Measurements from ENCODE around the gene DYNC2I2. TPM values are rescaled to one million over a fixed set of nuclear protein-coding genes. Genes with fewer than 3 reads are reported as not detected.
"Not testable (repeated sequence)": the region's sequence is repeated elsewhere in the genome, so short reads cannot be mapped to it uniquely, and the experiment has no call there.

DYNC2I2 gene
- total and polyA plus RNA-seq, 5 experiments from 2014 or later, result 2.7 to 8.3 (median 4.1) TPM

DNA sequence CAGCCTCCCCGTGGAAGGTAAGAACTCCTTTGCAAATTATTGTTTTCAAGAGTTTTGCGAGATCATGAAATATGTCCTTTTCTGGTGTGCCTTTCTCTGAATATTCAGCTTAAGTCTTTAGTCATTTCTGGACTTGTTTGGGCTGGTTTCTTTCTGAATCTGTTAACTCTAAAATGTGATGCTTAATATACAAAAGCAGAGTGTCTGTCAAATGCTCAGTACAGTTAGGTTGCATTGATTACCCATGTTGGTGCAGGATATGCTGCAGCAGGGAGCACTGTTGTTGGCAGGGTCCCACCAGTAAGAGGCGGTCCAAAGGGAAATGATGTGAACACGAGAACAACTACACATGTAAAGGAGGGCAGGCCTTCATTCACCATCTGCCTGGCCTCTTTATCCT, 56.5 kb downstream of the DYNC2I2 start:
- H3K36me3 Mint-ChIP-seq, result peaks cover 4 to 89% (median 22%) of the 10 kb centered on the region in 3 donors
- no peak overlapping the region for H3K4me3 Mint-ChIP-seq
- H3K27ac Mint-ChIP-seq, result peak overlapping the region in 1 of 10 donors; percentile 63
- no peaks in the 10 kb centered on the region for H3K27me3 Mint-ChIP-seq
- POLR2A ChIA-PET, result interaction anchor here (0.6 kb wide), 1 partner anchor 46 kb away, joined by 3 read pairs; no protein-coding TSS in a partner anchor
- H3K9me3 Mint-ChIP-seq, result no peaks in the 10 kb centered on the region
- no peak for DNase-seq
- no peaks in the 10 kb centered on the region for H3K4me1 Mint-ChIP-seq
- no peak for ATAC-seq

DNA sequence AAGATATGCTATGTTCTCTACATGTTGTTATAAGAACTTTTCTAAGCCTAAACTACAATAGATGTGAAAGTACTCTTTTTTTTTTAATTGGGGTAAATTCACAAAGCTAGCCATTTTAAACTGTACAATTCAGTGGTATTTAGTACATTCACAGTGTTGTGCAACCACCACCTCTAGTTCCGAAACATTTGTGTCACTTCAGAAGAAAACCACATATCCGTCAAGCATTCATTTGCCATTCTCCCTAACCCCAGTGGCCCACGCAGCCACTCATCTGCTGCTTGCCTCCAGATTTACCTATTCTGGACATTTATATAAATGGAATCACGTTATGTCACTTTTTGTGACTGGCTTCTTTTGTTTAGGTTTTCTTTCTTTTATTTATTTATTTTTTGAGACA, 61.2 kb downstream of the DYNC2I2 start:
- ATAC-seq (no peak), DNase-seq (no peak)
- Mint-ChIP-seq H3K27me3 (no peaks in the 10 kb centered on the region), H3K36me3 (peaks cover 6 to 94% (median 24%) of the 10 kb centered on the region in 3 donors), H3K4me3 (no peak overlapping the region), H3K4me1 (peaks cover 0 to 3% (median under 1%) of the 10 kb centered on the region in 4 donors), H3K9me3 (no peaks in the 10 kb centered on the region), H3K27ac (no peak overlapping the region)
- POLR2A ChIA-PET, result interaction anchor here (1.6 kb wide), 1 partner anchor 12 kb away, joined by 3 read pairs; no protein-coding TSS in a partner anchor

DNA sequence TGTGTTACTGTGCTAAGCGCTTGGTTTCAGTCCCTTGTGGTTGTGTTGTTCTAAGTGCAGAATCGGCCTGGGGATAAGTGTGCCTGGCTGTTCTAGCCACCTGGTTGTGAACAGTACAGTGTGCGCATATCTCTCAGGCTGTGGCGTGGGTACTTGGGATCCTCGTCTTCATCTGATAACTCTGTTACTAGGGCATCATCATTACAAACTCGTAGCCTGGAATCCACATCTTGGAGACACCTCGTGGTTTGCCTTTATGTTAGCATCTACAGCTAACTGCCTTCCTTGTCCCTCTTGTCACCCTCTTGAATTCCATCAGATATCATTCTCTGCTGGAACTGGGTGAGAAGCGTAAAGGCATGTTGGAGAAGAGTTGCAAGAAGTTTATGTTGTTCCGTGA, 62.8 kb downstream of the DYNC2I2 start:
- Mint-ChIP-seq H3K4me3 (no peak overlapping the region), H3K9me3 (no peaks in the 10 kb centered on the region), H3K27me3 (no peaks in the 10 kb centered on the region), H3K36me3 (peaks cover 6 to 93% (median 13%) of the 10 kb centered on the region in 3 donors), H3K4me1 (peaks cover 0 to 4% (median under 1%) of the 10 kb centered on the region in 4 donors), H3K27ac (peak overlapping the region in 3 of 10 donors; percentile 44 to 69 (median 63))
- POLR2A ChIA-PET, result no interaction called here
- no peak for ATAC-seq
- DNase-seq, result no peak

DNA sequence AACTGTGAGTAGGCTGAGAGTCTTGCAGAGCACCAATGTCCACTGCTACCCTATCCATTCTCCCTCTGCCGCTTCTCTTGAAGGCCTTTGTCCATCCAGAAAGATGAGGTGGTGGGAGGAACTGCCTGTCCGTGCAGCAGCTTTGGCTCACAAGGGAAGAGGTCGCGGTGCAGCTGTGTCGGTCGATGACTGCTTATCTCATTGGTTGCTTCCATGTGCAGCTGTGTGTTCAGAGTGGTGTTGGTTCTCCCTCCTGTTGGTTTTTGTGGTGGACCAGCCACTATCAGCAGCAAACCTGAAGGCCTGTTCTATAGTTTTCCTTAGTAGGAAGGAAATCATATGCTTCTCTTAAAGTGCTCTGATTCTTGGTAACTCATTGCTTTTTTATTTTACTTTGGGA, 63.6 kb downstream of the DYNC2I2 start:
- H3K27me3 Mint-ChIP-seq, result no peaks in the 10 kb centered on the region
- POLR2A ChIA-PET, result no interaction called here
- peaks cover 0 to 10% (median under 1%) of the 10 kb centered on the region in 4 donors for H3K4me1 Mint-ChIP-seq
- no peak for DNase-seq
- H3K9me3 Mint-ChIP-seq, result no peaks in the 10 kb centered on the region
- peaks cover 6 to 94% (median 14%) of the 10 kb centered on the region in 3 donors for H3K36me3 Mint-ChIP-seq
- ATAC-seq, result no peak
- no peak overlapping the region for H3K4me3 Mint-ChIP-seq
- H3K27ac Mint-ChIP-seq, result peak overlapping the region in 1 of 10 donors; percentile 29

DNA sequence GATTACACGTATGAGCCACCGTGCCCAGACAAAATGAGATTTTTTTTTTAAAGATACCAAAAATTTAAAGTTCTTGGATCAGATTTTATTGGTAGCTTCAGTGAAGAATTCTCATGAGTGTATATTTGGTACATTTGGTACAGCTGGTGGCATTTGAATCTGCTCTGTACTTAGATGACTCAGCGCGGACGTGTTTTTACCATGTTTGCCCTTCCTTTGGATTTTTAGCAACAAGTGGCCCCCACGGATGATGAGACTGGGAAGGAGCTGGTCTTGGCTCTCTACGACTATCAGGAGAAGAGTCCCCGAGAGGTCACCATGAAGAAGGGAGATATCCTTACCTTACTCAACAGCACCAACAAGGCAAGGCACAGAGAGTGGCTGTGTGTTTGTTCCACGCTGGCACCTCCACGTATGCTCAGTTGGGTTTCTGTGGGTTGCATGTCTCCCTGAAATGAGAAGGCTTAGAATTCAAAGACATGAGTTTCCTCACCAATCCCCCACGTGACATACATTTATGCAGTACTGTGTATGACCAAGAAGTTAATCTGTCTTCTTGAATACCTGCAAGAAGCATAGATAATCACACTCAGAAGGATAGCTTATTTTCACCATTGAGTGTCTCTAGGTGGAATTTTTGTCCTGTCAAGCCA, 67.9 kb downstream of the DYNC2I2 start:
- Mint-ChIP-seq H3K4me1 (peaks cover 4 to 20% (median 8%) of the 10 kb centered on the region in 4 donors), H3K27me3 (no peaks in the 10 kb centered on the region), H3K4me3 (peak overlapping the region in 1 of 10 donors; percentile 13), H3K27ac (peak overlapping the region in 7 of 10 donors; percentile 8 to 92 (median 49)), H3K36me3 (peaks cover 5 to 98% (median 33%) of the 10 kb centered on the region in 3 donors), H3K9me3 (no peaks in the 10 kb centered on the region)
- POLR2A ChIA-PET, result interaction anchor here (0.7 to 0.8 kb wide), 4 partner anchors 9 to 163 kb away, joined by 3 to 4 read pairs (median 3); partner anchors contain the start of gene SPTAN1
- ATAC-seq (no peak), DNase-seq (peak in 1 of 10 donors; percentile 3)

DNA sequence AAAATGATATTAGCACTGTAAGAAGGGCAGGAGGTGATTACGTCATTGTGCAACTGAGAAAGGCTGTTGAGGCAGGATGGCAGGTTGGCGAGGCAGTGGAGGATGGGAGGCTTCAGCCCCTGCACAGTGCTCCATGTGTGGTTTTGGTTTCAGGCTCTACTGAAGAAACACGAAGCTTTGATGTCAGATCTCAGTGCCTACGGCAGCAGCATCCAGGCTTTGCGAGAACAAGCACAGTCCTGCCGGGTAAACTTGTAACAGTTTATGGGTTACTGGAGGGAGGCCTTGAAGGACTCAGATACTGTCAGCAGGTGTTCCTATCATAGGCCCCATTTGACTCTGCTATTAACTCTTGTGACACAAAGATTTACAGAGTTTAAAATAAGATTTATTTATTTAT, 69.2 kb downstream of the DYNC2I2 start:
- Mint-ChIP-seq H3K27me3 (no peaks in the 10 kb centered on the region), H3K4me1 (peaks cover 3 to 18% (median 8%) of the 10 kb centered on the region in 4 donors), H3K27ac (peak overlapping the region; percentile 65 to 93 (median 86)), H3K9me3 (no peaks in the 10 kb centered on the region), H3K36me3 (peaks cover 11 to 98% (median 41%) of the 10 kb centered on the region in 3 donors), H3K4me3 (peak overlapping the region in 5 of 10 donors; percentile 9 to 74 (median 23))
- ATAC-seq (peak; percentile 94 to 98), DNase-seq (peak in 9 of 10 donors; percentile 17 to 76 (median 52))
- POLR2A ChIA-PET, result interaction anchor here (0.7 to 1.5 kb wide), 3 partner anchors 9 to 88 kb away, joined by 3 to 7 read pairs (median 7); partner anchors contain the start of gene SPTAN1

DNA sequence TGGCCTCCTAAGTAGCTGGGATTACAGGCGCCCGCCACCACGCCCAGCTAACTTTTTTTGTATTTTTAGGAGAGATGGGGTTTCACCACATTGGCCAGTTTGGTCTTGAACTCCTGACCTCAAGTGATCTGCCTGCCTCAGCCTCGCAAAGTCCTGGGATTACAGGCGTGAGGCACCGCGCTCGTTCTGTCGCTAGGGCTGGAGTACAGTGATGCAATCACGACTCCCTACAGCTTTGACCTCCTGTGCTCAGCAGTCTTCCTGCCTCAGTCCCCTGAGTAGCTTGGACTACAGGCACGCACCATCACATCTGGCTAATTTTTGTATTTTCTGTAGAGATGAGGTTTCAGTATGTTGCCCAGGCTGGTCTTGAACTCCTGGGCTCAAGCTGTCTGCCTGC, 69.7 kb downstream of the DYNC2I2 start:
- DNase-seq, ATAC-seq, H3K27me3 Mint-ChIP-seq, H3K9me3 Mint-ChIP-seq: not testable (repeated sequence)
- Mint-ChIP-seq H3K27ac (peak overlapping the region; percentile 65 to 93 (median 86)), H3K36me3 (peaks cover 11 to 98% (median 42%) of the 10 kb centered on the region in 3 donors), H3K4me3 (peak overlapping the region in 2 of 10 donors; percentile 9 to 23), H3K4me1 (peaks cover 3 to 18% (median 8%) of the 10 kb centered on the region in 4 donors)
- POLR2A ChIA-PET, result interaction anchor here (1.0 to 1.5 kb wide), 2 partner anchors 10 to 34 kb away, joined by 3 to 7 read pairs; partner anchors contain the start of gene SPTAN1

DNA sequence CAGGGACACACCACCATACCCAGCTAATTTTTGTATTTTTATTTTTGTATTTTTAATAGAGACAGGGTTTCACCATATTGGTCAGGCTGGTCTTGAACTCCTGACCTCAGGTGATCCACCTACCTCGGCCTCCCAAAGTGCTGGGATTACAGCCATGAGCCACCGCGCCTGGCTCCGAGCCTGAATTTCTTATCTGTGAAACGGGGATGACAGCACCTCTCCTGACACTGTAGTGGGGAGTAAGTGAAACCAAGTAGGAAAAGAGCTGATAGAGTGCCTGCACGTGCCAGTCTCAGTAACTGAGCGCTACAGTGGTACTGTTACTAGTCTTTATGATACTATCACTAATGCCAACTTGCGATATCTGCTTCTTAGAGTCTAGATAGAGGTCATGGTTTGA, 71.5 kb downstream of the DYNC2I2 start:
- H3K9me3 Mint-ChIP-seq, POLR2A ChIA-PET, DNase-seq, ATAC-seq, H3K27me3 Mint-ChIP-seq, H3K4me3 Mint-ChIP-seq: not testable (repeated sequence)
- peaks cover 11 to 98% (median 40%) of the 10 kb centered on the region in 3 donors for H3K36me3 Mint-ChIP-seq
- peaks cover 3 to 18% (median 8%) of the 10 kb centered on the region in 4 donors for H3K4me1 Mint-ChIP-seq
- peak overlapping the region in 3 of 10 donors; percentile 0 to 58 (median 56) for H3K27ac Mint-ChIP-seq

Other genes starting within 250 kb of the DYNC2I2 start
- gene CERCAM, start 236.0 kb downstream of the DYNC2I2 start, total RNA-seq, result 1 to 10 TPM; 1.3 to 1.7 TPM
- gene CERCAM, start 236.0 kb downstream of the DYNC2I2 start, polyA plus RNA-seq, result under 1 TPM; 0.14 to 0.90 (median 0.51) TPM
- 10 to 100 TPM; 34.8 to 36.6 TPM for gene ODF2, start 200.8 kb downstream of the DYNC2I2 start, total RNA-seq
- gene ODF2, start 200.8 kb downstream of the DYNC2I2 start, polyA plus RNA-seq, result 10 to 100 TPM; 15.6 to 32.8 (median 20.6) TPM
- gene GLE1, start 152.1 kb downstream of the DYNC2I2 start, total RNA-seq, result 10 to 100 TPM; 26.4 to 30.7 TPM
- gene GLE1, start 152.1 kb downstream of the DYNC2I2 start, polyA plus RNA-seq, result 10 to 100 TPM; 17.4 to 27.9 (median 24.9) TPM
- 100 to 1,000 TPM; 395 to 402 TPM for gene SPTAN1, start 104.3 kb downstream of the DYNC2I2 start, total RNA-seq
- gene SPTAN1, start 104.3 kb downstream of the DYNC2I2 start, polyA plus RNA-seq, result 100 to 1,000 TPM in 1 of 3 donors, 10 to 100 TPM in 2; 38.2 to 117 (median 57.5) TPM
- gene SET, start 32.4 kb upstream of the DYNC2I2 start, total RNA-seq, result 100 to 1,000 TPM; 314 to 325 TPM
- gene SET, start 32.4 kb upstream of the DYNC2I2 start, polyA plus RNA-seq, result 100 to 1,000 TPM; 179 to 229 (median 209) TPM
- 1 to 10 TPM; 1.8 to 2.2 TPM for gene PKN3, start 45.7 kb upstream of the DYNC2I2 start, total RNA-seq
- 1 to 10 TPM in 2 of 3 donors, under 1 TPM in 1; 0.98 to 1.5 (median 1.0) TPM for gene PKN3, start 45.7 kb upstream of the DYNC2I2 start, polyA plus RNA-seq
- 10 to 100 TPM; 24.2 to 30.7 TPM for gene ZDHHC12, start 67.3 kb upstream of the DYNC2I2 start, total RNA-seq
- gene ZDHHC12, start 67.3 kb upstream of the DYNC2I2 start, polyA plus RNA-seq, result 10 to 100 TPM; 51.7 to 75.5 (median 64.3) TPM
- gene ZER1, start 115.1 kb upstream of the DYNC2I2 start, total RNA-seq, result 10 to 100 TPM; 49.1 to 50.3 TPM
- 10 to 100 TPM; 34.7 to 46.9 (median 45.7) TPM for gene ZER1, start 115.1 kb upstream of the DYNC2I2 start, polyA plus RNA-seq
- gene TBC1D13, start 130.4 kb upstream of the DYNC2I2 start, total RNA-seq, result 10 to 100 TPM; 29.9 to 36.3 TPM
- 10 to 100 TPM; 20.2 to 34.8 (median 22.2) TPM for gene TBC1D13, start 130.4 kb upstream of the DYNC2I2 start, polyA plus RNA-seq
- gene ENDOG, start 161.7 kb upstream of the DYNC2I2 start, total RNA-seq, result 10 to 100 TPM; 15.0 to 15.8 TPM
- gene ENDOG, start 161.7 kb upstream of the DYNC2I2 start, polyA plus RNA-seq, result 10 to 100 TPM; 16.3 to 34.0 (median 19.0) TPM
- 10 to 100 TPM; 60.4 to 67.1 TPM for gene SPOUT1, start 172.9 kb upstream of the DYNC2I2 start, total RNA-seq
- gene SPOUT1, start 172.9 kb upstream of the DYNC2I2 start, polyA plus RNA-seq, result 10 to 100 TPM; 46.7 to 55.6 (median 50.0) TPM
- gene KYAT1, start 225.1 kb upstream of the DYNC2I2 start, total RNA-seq, result 10 to 100 TPM; 15.1 to 15.9 TPM
- gene KYAT1, start 225.1 kb upstream of the DYNC2I2 start, polyA plus RNA-seq, result 10 to 100 TPM in 2 of 3 donors, 1 to 10 TPM in 1; 9.3 to 10.8 (median 10.4) TPM
- gene LRRC8A, start 225.3 kb upstream of the DYNC2I2 start, total RNA-seq, result 10 to 100 TPM; 27.5 to 29.4 TPM
- gene LRRC8A, start 225.3 kb upstream of the DYNC2I2 start, polyA plus RNA-seq, result 10 to 100 TPM; 17.4 to 36.7 (median 22.1) TPM

All from naive thymus-derived CD8-positive, alpha-beta T cell (primary cell).